Upper lobe of left lung (tissue), 6 donors: Measurements from ENCODE around the gene MTMR11. TPM values are rescaled to one million over a fixed set of nuclear protein-coding genes. Genes with fewer than 3 reads are reported as not detected.
"Not testable (repeated sequence)": the region's sequence is repeated elsewhere in the genome, so short reads cannot be mapped to it uniquely, and the experiment has no call there.

Experiments
- ATAC-seq, 2 donors: fragments of 200-7000 bp; cut with Tn5 transposase; one replicate each; pipeline ENCODE4 v1.9.1; 2022; ENCODE audit warnings: mild to moderate bottlenecking in 2 of 2, moderate library complexity in 2 of 2; ENCODE audit not compliant: low FRiP score in 2 of 2
- DNase-seq, 2 donors: peaks; one replicate each; pipeline ENCODE4 v3.0.0-alpha.2; 2019 to 2020
- H3K27ac ChIP-seq, 4 donors: fragments of 200-600 bp; sonication (generic); one replicate each; pipeline ENCODE4 v1.5.1; 2016 to 2019
- H3K27me3 ChIP-seq, 4 donors: fragments of 200-600 bp; sonication (generic); one replicate each; pipeline ENCODE4 v1.5.1; 2017 to 2019
- H3K36me3 ChIP-seq, 4 donors: fragments of 200-600 bp; sonication (generic); one replicate each; pipeline ENCODE4 v1.5.1; 2016 to 2019
- H3K4me1 ChIP-seq, 4 donors: fragments of 200-600 bp; sonication (generic); one replicate each; pipeline ENCODE4 v1.5.1; 2018 to 2019
- H3K4me3 ChIP-seq, 4 donors: fragments of 200-600 bp; sonication (generic); one replicate each; pipeline ENCODE4 v1.5.1; 2017 to 2019; ENCODE audit warnings: mild to moderate bottlenecking in 2 of 4, moderate library complexity in 1 of 4
- H3K9me3 ChIP-seq, 4 donors: fragments of 200-600 bp; sonication (generic); one replicate each; pipeline ENCODE4 v1.5.1; 2018 to 2019
- EP300 ChIP-seq, 4 donors: sonication (generic); formaldehyde crosslinking; IDR thresholded peaks; one replicate each; pipeline ENCODE4 v1.5.1; 2017; ENCODE audit warnings: antibody characterized with exemption in 4 of 4, control low read depth in 2 of 4
- POLR2A ChIP-seq, 4 donors: fragments of 450-650 bp; IDR thresholded peaks; one replicate each; pipeline ENCODE4 v1.5.1; 2016 to 2017; ENCODE audit warnings: antibody characterized with exemption in 4 of 4, mild to moderate bottlenecking in 2 of 4
- POLR2AphosphoS5 ChIP-seq, 2 donors: sonication (generic); formaldehyde crosslinking; IDR thresholded peaks; one replicate each; pipeline ENCODE4 v1.5.1; 2017; ENCODE audit warnings: antibody characterized with exemption in 2 of 2
- WGBS, 2 donors: methylation state at CpG; one replicate each; pipeline ENCODE4 v1.1.5; 2017 to 2018; 5-methylcytosine and 5-hydroxymethylcytosine counted together
- total RNA-seq, 6 donors: library from RNA; depleted of rRNA in 4 of 6; stranded (reverse); fragments of >200 nt in 4 of 6; gene quantifications; one replicate each; pipeline versions ENCODE4 v1.1.0 to v1.2.1, GENCODE V29; 2016 to 2021
- TF ChIP-seq, protein P1 (sequence below), 6 experiments: fragments of 450-650 bp in 4 of 6; fragments of 200-600 bp in 2 of 6; sonication (generic) in 2 of 6; IDR thresholded peaks; one replicate each; pipeline ENCODE4 v1.5.1; 2016 to 2019; ENCODE audit warnings: antibody characterized with exemption in 6 of 6
- donor health status: DM: no; HTN: no; CAD: no; lungs with moderate emphysema.
- donor health status: DM: no; HTN: yes; CAD: no; lungs with severe emphysema.

Gene MTMR11
- total RNA-seq, 6 donors from 2014 or later: 5.9 to 19.9 (median 13.6) TPM

DNA sequence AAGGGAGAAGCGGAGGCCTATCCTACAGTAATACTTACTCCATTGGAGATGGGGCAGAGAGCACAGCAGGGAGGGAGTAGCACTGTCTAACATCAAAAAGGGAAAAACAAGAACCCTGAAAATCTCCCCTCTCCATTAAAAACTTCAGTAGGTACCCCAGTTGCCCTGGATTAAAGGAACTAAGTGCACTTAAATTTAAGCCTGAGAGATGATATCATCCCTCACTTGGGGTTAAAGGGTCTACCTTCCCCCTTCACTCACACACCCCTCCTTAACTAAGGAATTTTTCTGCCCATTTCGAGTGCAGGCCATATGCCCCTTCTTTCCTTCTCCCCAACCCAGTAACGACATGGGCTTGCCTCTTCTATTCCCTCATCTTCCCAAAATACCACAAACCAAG, 3.7 kb upstream of the MTMR11 start:
- DNase-seq: no peak
- peak overlapping the region in 2 of 4 donors; percentile 46 to 85 for H3K27ac ChIP-seq

DNA sequence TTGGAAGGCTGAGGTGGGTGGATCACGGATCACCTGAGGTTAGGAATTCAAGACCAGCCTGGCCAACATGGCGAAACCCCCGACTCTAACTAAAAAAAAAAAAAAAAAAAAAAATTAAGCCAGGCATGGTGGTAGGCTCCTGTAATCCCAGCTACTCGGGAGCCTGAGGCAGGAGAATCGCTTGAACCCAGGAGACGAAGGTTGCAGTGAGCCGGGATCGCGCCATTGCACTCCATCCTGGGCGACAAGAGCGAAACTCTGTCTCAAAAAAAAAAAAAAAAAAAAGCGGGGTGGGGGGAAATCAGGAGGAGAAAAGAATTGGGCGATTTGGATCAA, 2.0 kb upstream of the MTMR11 start:
- not testable (repeated sequence) for ATAC-seq, DNase-seq, H3K9me3 ChIP-seq, H3K27me3 ChIP-seq, H3K36me3 ChIP-seq
- 69 to 71% methylated on average over 11 to 13 of the region's 13 CpGs for WGBS, 2 donors
- Histone ChIP-seq H3K4me3 (peak overlapping the region in 1 of 4 donors; percentile 21), H3K4me1 (peaks cover 40 to 52% (median 49%) of the 10 kb centered on the region in 4 donors), H3K27ac (peak overlapping the region in 3 of 4 donors; percentile 66 to 85 (median 66))

More for the DNA sequence above, 3.7 kb upstream of the MTMR11 start:
- TF ChIP-seq POLR2A (IDR thresholded peaks at IDR 0.05) (no peak), POLR2AphosphoS5 (IDR thresholded peaks at IDR 0.05) (no peak), EP300 (IDR thresholded peaks at IDR 0.05) (no peak)
- TF ChIP-seq, protein P1, sequence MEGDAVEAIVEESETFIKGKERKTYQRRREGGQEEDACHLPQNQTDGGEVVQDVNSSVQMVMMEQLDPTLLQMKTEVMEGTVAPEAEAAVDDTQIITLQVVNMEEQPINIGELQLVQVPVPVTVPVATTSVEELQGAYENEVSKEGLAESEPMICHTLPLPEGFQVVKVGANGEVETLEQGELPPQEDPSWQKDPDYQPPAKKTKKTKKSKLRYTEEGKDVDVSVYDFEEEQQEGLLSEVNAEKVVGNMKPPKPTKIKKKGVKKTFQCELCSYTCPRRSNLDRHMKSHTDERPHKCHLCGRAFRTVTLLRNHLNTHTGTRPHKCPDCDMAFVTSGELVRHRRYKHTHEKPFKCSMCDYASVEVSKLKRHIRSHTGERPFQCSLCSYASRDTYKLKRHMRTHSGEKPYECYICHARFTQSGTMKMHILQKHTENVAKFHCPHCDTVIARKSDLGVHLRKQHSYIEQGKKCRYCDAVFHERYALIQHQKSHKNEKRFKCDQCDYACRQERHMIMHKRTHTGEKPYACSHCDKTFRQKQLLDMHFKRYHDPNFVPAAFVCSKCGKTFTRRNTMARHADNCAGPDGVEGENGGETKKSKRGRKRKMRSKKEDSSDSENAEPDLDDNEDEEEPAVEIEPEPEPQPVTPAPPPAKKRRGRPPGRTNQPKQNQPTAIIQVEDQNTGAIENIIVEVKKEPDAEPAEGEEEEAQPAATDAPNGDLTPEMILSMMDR (IDR thresholded peaks at IDR 0.05): no peak
- no peak for ATAC-seq
- H3K4me3 ChIP-seq: no peak overlapping the region
- peaks cover 0 to 20% (median 13%) of the 10 kb centered on the region in 4 donors for H3K36me3 ChIP-seq
- 85% methylated on average over 3 of the region's 3 CpGs for WGBS, 2 donors
- H3K4me1 ChIP-seq: peaks cover 40 to 50% (median 49%) of the 10 kb centered on the region in 4 donors
- H3K9me3 ChIP-seq: no peaks in the 10 kb centered on the region
- no peaks in the 10 kb centered on the region for H3K27me3 ChIP-seq

DNA sequence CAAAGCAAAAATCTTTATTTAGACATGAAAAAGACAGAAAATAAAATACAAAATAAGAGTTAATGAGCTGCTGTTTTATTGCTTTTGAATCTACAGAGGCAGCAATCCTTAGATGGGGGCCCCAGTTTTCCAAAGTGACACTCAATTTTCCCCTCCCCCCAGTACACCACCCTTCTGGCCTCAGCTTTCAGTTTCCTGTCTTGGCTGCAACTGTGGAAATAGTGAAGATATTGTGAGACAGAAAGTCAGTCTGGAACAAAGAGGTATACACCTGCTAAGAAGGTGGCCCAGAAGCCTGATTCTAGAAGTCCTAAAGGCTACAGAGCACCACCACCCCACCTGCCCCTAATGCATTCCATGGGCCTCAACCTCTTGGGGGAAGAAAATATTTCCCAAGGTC, 1.1 kb upstream of the MTMR11 start:
- DNase-seq (no peak), ATAC-seq (no peak)
- Histone ChIP-seq H3K36me3 (no peaks in the 10 kb centered on the region), H3K27ac (peak overlapping the region in 3 of 4 donors; percentile 64 to 85 (median 67)), H3K27me3 (no peaks in the 10 kb centered on the region), H3K4me1 (peaks cover 40 to 52% (median 46%) of the 10 kb centered on the region in 4 donors), H3K4me3 (peak overlapping the region in 1 of 4 donors; percentile 57), H3K9me3 (no peaks in the 10 kb centered on the region)
- TF ChIP-seq, protein P1 (IDR thresholded peaks at IDR 0.05): no peak
- TF ChIP-seq POLR2AphosphoS5 (IDR thresholded peaks at IDR 0.05) (no peak), EP300 (IDR thresholded peaks at IDR 0.05) (no peak), POLR2A (IDR thresholded peaks at IDR 0.05) (no peak)

DNA sequence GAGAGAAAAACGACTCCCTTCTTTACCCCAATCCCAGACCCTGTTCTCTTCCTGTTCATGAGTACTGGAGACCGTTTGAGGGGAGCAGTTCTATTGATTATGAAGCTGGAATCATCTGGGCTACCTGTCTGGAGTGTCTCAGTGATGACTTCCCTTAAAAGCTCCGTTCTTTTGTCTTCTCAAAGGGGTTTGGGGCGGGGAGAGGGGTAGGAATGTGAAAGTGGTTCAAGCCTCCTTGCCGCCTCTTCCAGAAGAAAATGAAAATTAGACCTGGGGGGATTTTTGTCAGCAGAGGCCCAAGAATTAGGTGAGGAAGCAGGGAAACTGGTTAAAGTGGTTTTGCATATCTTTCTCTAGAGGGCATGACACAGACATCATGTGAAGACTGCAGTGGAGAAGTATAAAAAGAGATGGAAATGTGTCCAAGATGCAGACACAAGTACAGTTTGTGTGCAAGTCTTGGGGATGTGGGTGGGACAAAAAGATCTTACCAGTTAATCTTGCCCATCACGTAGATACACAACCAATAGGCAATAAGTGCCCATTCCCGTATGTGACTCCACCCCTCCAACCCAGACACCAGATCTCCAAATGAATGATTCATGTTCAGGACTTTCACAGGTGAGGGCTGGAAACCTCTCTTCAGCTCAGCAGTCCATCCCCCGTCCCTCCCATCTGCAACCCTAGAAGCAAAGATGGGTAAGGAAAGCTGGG, 470 bp upstream of the MTMR11 start:
- TF ChIP-seq POLR2A (IDR thresholded peaks at IDR 0.05) (peak in 1 of 4 donors; percentile 29), POLR2AphosphoS5 (IDR thresholded peaks at IDR 0.05) (peak in 1 of 2 donors; percentile 37), EP300 (IDR thresholded peaks at IDR 0.05) (no peak)
- TF ChIP-seq, protein P1 (IDR thresholded peaks at IDR 0.05): no peak
- WGBS, 2 donors: 24 to 26% methylated on average over 8 of the region's 8 CpGs
- H3K36me3 ChIP-seq: peaks cover 0 to 3% (median 0%) of the 10 kb centered on the region in 4 donors
- ATAC-seq (no peak), DNase-seq (peak in 1 of 2 donors; percentile 68)
- peaks cover 39 to 48% (median 41%) of the 10 kb centered on the region in 4 donors for H3K4me1 ChIP-seq
- H3K4me3 ChIP-seq: peak overlapping the region in 3 of 4 donors; percentile 43 to 58 (median 57)
- H3K9me3 ChIP-seq: no peaks in the 10 kb centered on the region
- H3K27ac ChIP-seq: peak overlapping the region in 3 of 4 donors; percentile 64 to 85 (median 67)
- H3K27me3 ChIP-seq: no peaks in the 10 kb centered on the region

DNA sequence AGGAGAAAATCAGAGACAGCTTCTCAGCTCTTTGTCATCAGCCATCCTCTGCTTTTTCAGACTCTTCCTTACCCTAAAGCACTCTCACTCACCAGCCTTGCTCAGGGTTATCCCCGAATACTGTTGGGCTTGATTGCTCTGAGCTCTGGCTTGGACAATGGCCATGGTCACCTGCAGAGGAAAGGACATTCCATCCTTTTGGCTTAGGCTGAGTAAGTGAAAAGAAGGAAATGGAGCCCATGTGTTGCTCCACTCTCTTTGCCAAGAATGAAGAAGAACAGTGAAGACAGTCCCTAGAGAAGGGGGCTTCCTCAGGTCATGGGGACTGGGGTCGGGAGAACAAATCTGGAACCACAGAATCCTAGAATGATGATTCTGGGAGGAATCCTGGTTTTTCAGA, 2.3 kb downstream of the MTMR11 start:
- H3K27me3 ChIP-seq: no peaks in the 10 kb centered on the region
- TF ChIP-seq EP300 (IDR thresholded peaks at IDR 0.05) (no peak), POLR2AphosphoS5 (IDR thresholded peaks at IDR 0.05) (no peak), POLR2A (IDR thresholded peaks at IDR 0.05) (no peak)
- TF ChIP-seq, protein P1 (IDR thresholded peaks at IDR 0.05): no peak
- H3K9me3 ChIP-seq: no peaks in the 10 kb centered on the region
- no peak overlapping the region for H3K27ac ChIP-seq
- peaks cover 0 to 18% (median 0%) of the 10 kb centered on the region in 4 donors for H3K36me3 ChIP-seq
- H3K4me3 ChIP-seq: no peak overlapping the region
- ATAC-seq: no peak
- H3K4me1 ChIP-seq: peaks cover 22 to 41% (median 31%) of the 10 kb centered on the region in 4 donors
- no peak for DNase-seq
- 77 to 81% methylated on average over 2 of the region's 2 CpGs for WGBS, 2 donors
